Thymus (tissue), 11 donors: ENCODE results near the gene HAND1. TPM values are rescaled to one million over a fixed set of nuclear protein-coding genes. Genes with fewer than 3 reads are reported as not detected.

ENCODE experiments used
- DNase-seq, 9 donors: peaks; one replicate each; pipeline ENCODE4 v3.0.0-alpha.2; 2013; ENCODE audit warnings: low spot score in 9 of 9, low read depth in 6 of 9, missing footprints in 1 of 9
- H3K27ac ChIP-seq, 2 donors: one replicate each; pipeline ENCODE4 v1.5.1; 2013; ENCODE audit warnings: control low read depth in 1 of 2, low read depth in 1 of 2, low read length in 1 of 2, mild to moderate bottlenecking in 1 of 2, moderate library complexity in 1 of 2
- H3K27me3 ChIP-seq, 2 donors: one replicate each; pipeline ENCODE4 v1.5.1; 2013; ENCODE audit warnings: low read length in 1 of 2; ENCODE audit not compliant: control insufficient read depth in 2 of 2, insufficient read depth in 1 of 2
- H3K36me3 ChIP-seq, 2 donors: one replicate each; pipeline ENCODE4 v1.5.1; 2013; ENCODE audit warnings: low read length in 1 of 2, mild to moderate bottlenecking in 1 of 2, moderate library complexity in 1 of 2; ENCODE audit not compliant: control insufficient read depth in 2 of 2, insufficient read depth in 2 of 2
- H3K4me1 ChIP-seq, 2 donors: one replicate each; pipeline ENCODE4 v1.5.1; 2013; ENCODE audit warnings: low read length in 2 of 2; ENCODE audit not compliant: control insufficient read depth in 2 of 2, insufficient read depth in 2 of 2
- H3K4me3 ChIP-seq, 2 donors: one replicate each; pipeline ENCODE4 v1.5.1; 2013; ENCODE audit warnings: low read length in 2 of 2, control low read depth in 1 of 2, mild to moderate bottlenecking in 1 of 2
- H3K9me3 ChIP-seq, 2 donors: one replicate each; pipeline ENCODE4 v1.5.1; 2013; ENCODE audit warnings: low read length in 1 of 2, mild to moderate bottlenecking in 1 of 2; ENCODE audit not compliant: control insufficient read depth in 2 of 2, insufficient read depth in 1 of 2
- WGBS: extraction: QIAGEN DNeasy Blood & Tissue Kit; methylation state at CpG from one replicate; pipeline ENCODE4 v1.1.7; 2013; 5-methylcytosine and 5-hydroxymethylcytosine counted together
- polyA plus RNA-seq: library from polyadenylated mRNA; stranded (reverse); fragments of 200-250 nt; gene quantifications from one replicate; pipeline ENCODE4 v1.2.3, GENCODE V29; 2013
- total RNA-seq: library from RNA; stranded (reverse); fragments of 120-200 nt; gene quantifications from one replicate; pipeline ENCODE4 v1.2.4, GENCODE V29; 2013
- donor health status: healthy.

HAND1 gene
- total and polyA plus RNA-seq, 2 donors: 0.19 to 0.68 TPM

DNA sequence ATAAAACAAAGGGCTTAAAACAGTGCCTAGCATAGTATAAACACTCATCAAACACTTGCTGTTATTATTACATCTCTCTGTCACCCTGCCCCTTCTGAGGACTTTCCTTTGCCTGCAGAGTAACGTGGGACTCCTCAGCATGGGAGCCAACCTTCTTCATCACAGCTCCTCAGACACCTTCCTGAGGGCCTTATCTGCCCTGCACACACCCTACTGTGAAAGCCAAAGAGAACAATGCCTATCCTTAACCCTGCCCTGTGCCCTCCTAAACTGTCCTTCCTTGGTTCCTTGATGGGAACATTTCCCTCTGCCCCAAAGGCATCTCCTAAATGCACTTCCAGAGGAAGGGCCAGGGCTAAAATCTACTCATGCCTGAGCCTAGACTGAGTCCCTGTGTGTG is 20.6 kb upstream of the HAND1 start:
- Histone ChIP-seq H3K4me3 (no peak overlapping the region), H3K4me1 (no peaks in the 10 kb centered on the region), H3K27ac (no peak overlapping the region), H3K9me3 (no peaks in the 10 kb centered on the region), H3K36me3 (no peaks in the 10 kb centered on the region), H3K27me3 (peaks cover 6 to 48% of the 10 kb centered on the region in 2 donors)
- WGBS: 55% methylated on average over 1 of the region's 1 CpG
- no peak for DNase-seq

DNA sequence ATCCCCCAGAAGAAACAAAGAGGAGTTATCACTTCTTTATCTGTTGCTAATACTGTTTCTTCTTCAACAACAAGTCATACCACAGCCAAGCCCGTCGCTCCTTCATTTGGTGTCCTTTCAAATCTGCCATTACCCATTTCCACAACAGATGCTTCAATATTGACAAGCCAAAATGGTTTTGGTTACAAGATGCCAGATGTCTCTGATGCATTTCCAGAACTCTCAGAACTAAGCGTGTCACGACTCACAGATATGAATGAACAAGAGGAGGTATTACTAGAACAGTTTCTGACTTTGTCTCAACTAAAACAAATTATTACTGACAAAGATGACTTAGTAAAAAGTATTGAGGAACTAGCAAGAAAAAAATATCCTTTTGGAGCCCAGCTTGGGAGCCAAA is 16.0 kb upstream of the HAND1 start:
- WGBS: 85% methylated on average over 4 of the region's 4 CpGs
- H3K4me1 ChIP-seq: no peaks in the 10 kb centered on the region
- no peak for DNase-seq
- H3K27ac ChIP-seq: no peak overlapping the region
- H3K9me3 ChIP-seq: no peaks in the 10 kb centered on the region
- no peaks in the 10 kb centered on the region for H3K36me3 ChIP-seq
- H3K27me3 ChIP-seq: peaks cover 11 to 68% of the 10 kb centered on the region in 2 donors
- no peak overlapping the region for H3K4me3 ChIP-seq

DNA sequence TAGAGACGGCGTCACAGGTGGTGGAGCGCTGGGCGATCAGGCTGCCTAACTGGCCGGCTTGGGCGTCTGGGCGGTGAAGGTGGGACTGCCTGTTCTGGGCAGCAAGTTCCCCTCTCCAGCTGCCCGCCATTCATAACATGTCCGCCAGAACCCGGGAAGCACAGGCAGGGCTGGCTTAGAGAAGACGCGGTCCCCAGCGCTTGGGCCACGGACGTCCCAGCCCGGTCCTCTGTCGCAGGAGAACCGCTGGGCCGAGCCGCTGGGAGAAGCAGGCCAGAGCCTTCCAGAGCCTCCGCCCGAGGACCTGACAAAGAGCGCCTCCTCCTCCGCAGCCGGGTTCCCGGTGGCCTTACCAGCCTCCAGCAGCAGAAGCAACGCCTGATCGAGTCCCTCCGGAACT is 15.2 kb upstream of the HAND1 start:
- no peak for DNase-seq
- no peaks in the 10 kb centered on the region for H3K9me3 ChIP-seq
- no peak overlapping the region for H3K4me3 ChIP-seq
- peaks cover 11 to 72% of the 10 kb centered on the region in 2 donors for H3K27me3 ChIP-seq
- H3K4me1 ChIP-seq: no peaks in the 10 kb centered on the region
- no peaks in the 10 kb centered on the region for H3K36me3 ChIP-seq
- WGBS: 54% methylated on average over 29 of the region's 29 CpGs
- H3K27ac ChIP-seq: no peak overlapping the region

DNA sequence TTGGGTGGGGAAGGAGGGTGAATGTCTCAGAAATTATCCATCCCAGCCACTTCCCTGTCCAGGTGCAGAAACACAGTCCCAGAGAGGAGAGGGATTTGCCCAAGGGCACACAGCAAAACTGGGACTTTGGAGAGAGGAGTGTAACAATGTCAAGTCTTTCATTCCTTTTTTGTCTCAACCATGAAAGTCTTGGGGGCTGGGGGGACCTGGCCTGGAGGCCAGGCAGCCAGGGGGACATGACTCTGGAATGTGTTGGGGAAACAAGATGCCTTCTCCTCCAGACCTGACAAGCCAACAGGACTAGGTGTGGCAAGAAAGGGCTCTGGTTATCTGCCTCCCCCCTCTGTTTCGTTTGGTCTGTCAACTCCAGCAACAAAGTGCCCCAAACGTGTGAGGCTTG is 13.9 kb upstream of the HAND1 start:
- H3K4me1 ChIP-seq: no peaks in the 10 kb centered on the region
- no peaks in the 10 kb centered on the region for H3K9me3 ChIP-seq
- no peaks in the 10 kb centered on the region for H3K36me3 ChIP-seq
- H3K27ac ChIP-seq: no peak overlapping the region
- 91% methylated on average over 2 of the region's 2 CpGs for WGBS
- DNase-seq: no peak
- peaks cover 17 to 82% of the 10 kb centered on the region in 2 donors for H3K27me3 ChIP-seq
- H3K4me3 ChIP-seq: no peak overlapping the region

DNA sequence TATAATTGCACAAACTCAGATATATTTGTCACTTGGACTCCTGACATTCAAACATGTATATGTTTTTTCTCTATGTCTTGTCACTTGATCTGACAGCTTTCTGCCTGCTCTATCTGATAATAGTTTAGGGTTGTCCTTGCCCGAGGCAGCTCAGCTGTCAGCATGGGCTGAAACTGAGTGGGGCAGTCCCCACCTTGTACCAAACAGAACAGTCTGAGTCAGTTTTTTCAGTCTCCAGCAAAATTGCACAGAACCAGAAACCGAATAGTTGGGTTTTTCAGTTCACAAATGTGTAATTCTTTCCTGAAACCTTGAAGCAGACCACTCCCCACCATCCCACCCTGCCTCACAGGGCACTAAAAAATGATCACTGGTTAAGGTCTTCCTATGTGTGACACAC is 9.5 kb upstream of the HAND1 start:
- no peak for DNase-seq
- 32% methylated on average over 2 of the region's 2 CpGs for WGBS

DNA sequence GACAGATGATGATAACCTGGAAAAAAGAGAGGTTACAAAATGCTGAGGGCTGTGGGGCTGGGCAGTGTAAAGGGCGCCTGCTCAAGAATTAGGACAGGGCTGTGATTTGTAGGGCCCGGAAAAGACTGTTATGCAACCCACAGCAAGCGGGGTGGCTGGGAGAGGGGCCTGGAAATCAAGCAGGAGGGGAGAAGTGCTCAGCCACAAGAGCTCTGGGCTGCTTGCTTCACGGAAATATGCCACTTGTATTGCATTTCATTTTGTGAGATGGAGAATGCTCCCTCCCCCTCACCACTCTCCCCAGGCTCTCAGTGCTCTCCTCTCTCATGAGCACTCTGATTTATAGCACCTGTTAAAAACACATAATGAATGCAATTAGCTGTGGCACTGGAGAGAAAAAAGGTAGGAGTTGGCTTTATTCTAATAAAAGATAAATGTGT is 8.4 kb upstream of the HAND1 start:
- no peaks in the 10 kb centered on the region for H3K36me3 ChIP-seq
- H3K9me3 ChIP-seq: no peaks in the 10 kb centered on the region
- no peak for DNase-seq
- peaks cover 37 to 93% of the 10 kb centered on the region in 2 donors for H3K27me3 ChIP-seq
- H3K4me3 ChIP-seq: no peak overlapping the region
- H3K27ac ChIP-seq: no peak overlapping the region
- no peaks in the 10 kb centered on the region for H3K4me1 ChIP-seq
- 6% methylated on average over 4 of the region's 4 CpGs for WGBS

More for the DNA sequence above, 9.5 kb upstream of the HAND1 start:
- H3K9me3 ChIP-seq: no peaks in the 10 kb centered on the region
- no peaks in the 10 kb centered on the region for H3K4me1 ChIP-seq
- H3K27me3 ChIP-seq: peaks cover 30 to 93% of the 10 kb centered on the region in 2 donors
- H3K36me3 ChIP-seq: no peaks in the 10 kb centered on the region
- H3K4me3 ChIP-seq: no peak overlapping the region
- H3K27ac ChIP-seq: no peak overlapping the region

DNA sequence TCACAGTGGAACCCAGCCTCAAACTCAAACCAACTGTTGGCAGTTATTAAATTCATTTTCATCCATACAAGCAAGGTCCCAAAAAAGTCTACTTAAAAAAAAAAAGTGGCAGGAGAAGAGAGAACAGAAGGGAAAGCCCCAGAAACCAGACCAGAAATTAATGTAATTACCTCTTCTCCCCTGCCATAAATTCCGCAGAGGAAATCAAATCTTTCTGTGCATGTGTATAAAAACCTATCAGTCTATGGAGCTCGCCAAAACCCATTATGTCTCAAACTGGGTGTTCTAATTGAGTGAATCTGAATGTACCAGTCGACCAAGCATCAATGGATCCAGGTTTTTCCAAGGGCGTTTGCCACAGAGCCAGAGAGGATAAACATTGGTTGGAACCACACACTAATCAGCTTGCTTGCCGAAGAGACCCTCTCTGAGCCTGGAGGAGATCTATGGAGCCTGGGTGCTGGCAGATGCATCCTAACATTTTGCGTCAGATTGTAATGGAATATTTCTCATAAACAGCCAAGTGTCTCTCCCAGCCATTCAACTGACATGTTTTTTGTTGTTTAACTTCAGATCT is 7.9 kb upstream of the HAND1 start:
- Histone ChIP-seq H3K36me3 (no peaks in the 10 kb centered on the region), H3K27ac (no peak overlapping the region), H3K27me3 (peaks cover 40 to 93% of the 10 kb centered on the region in 2 donors), H3K9me3 (no peaks in the 10 kb centered on the region), H3K4me1 (no peaks in the 10 kb centered on the region), H3K4me3 (no peak overlapping the region)
- no peak for DNase-seq
- 18% methylated on average over 6 of the region's 6 CpGs for WGBS

DNA sequence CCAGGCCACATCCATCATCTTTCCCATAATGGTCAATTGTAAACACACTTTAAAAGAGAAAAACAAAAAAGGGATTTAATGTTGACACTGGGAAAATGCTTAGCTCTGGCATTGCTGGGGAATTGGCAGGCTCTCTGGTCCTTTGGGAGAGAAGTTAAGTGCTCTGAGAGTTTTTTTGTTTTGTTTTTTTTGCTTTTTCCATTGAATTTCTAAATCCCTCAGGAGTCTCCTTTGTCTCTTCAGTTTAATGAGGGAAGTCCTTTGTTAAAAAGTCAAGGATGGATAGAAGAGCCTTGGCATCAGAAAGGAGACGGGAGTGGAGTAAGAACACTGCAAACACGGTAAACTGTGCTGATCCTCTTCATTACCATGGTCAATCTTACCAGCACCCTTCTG is 7.1 kb upstream of the HAND1 start:
- peaks cover 48 to 96% of the 10 kb centered on the region in 2 donors for H3K27me3 ChIP-seq
- no peaks in the 10 kb centered on the region for H3K36me3 ChIP-seq
- no peak for DNase-seq
- WGBS: 11% methylated on average over 2 of the region's 2 CpGs
- no peak overlapping the region for H3K27ac ChIP-seq
- no peaks in the 10 kb centered on the region for H3K4me1 ChIP-seq
- H3K4me3 ChIP-seq: no peak overlapping the region
- peaks cover 0 to 1% of the 10 kb centered on the region in 2 donors for H3K9me3 ChIP-seq

DNA sequence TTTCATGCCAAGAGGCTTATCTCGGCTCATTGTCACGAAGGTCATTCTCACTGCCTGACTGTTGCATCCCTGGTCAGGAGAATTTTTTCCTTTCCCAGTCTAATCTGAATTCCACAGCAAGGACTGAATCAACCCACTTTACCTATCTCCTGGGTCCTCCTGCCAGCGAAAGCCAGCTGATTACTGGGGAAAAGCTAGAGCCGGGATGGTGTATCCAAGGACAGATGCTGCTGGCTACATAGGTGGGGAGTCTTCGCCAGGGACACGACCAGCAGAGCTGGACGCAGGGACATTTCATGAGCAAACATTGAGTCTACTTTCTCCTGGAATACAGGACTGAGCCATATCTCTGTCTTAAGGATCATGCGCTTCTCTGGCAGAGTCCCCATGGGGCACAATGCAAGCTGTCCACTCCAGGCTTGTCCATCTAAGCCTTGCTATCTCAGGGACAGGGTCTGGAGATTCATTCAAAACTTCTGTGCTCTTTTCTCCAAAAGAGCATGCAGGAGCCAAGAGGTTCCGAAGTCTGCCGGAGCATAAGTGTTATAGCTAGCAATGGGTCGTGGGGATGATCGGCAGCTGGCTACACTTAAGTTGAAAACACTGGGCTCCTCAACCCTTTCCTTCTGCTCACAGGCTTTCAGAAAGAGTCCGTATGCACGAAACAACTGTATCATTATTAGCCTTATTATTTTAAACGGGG is 6.5 kb upstream of the HAND1 start:
- Histone ChIP-seq H3K27me3 (peaks cover 52 to 97% of the 10 kb centered on the region in 2 donors), H3K9me3 (peaks cover 0 to 1% of the 10 kb centered on the region in 2 donors), H3K4me1 (no peaks in the 10 kb centered on the region), H3K4me3 (no peak overlapping the region), H3K27ac (no peak overlapping the region), H3K36me3 (no peaks in the 10 kb centered on the region)
- no peak for DNase-seq
- WGBS: 15% methylated on average over 15 of the region's 15 CpGs
